KBM-7 (cell line): ENCODE measurements around the gene CHTOP.
"Not testable (repeated sequence)": the region's sequence is repeated elsewhere in the genome, so short reads cannot be mapped to it uniquely, and the experiment has no call there.

ENCODE experiments used
- DNase-seq: peaks from one replicate; pipeline ENCODE4 v3.0.0-alpha.2; 2015
- in situ Hi-C: fragments of 300-500 bp; cut with MboI; formaldehyde crosslinking; loops from 2 replicates; pipeline ENCODE4 v1.14.3; 2020; ENCODE audit warnings: low sequenced_read_pairs, low pct_unique_long_range_greater_than_20kb, mixed read lengths

The CHTOP gene

DNA sequence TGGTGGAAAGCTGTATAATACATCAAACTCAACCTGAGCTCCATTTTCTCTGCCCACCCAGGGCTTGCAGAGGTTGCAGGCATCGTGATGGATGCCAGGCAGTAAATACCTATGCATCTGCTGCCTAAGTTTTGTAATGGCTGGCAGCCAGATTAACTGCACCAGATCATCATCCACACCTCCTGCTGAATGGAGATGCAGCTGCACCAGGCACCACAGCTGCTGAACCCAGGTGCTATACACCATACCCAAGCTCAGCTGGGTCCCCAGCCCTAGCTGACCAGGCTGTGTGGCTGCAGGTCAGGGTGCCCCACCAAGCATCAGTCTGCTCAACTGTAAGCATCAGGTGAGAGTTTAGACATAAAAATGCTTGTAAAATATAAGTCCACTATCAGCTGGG, 17.9 kb downstream of the CHTOP start:
- in situ Hi-C loops: no loop called here
- no peak for DNase-seq

DNA sequence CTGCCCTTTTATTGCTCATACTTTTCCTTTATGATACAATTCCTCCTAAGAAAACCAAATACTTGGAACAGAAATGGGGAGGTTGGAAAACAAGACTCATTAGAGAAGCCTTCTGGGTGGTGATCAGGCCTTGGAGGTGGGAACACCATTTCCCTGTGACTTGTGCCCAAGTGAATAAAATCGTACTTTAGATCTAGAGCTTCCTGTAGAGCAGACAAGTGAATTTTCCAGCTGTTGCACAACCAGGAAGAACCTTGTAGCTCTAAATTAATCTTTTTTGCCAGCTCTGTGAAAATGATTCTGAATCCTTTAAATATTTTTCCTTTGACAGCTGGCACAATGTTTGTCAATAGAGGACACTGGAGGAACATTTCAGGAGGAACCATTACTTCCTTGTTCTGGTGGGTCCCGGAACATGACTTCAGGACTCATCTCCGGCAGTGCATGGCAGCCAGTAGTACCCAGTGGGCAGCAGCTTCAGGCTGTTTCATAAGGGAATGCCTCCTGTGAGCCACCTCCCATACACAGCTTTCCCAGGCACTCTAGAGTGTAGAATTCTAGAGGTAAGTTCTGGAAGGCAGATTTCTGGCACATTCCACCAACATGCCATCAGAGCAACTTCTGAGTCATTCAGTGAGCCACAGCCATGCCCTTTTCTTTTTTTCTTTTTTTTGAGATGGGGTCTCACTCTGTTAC, 19.1 kb downstream of the CHTOP start:
- in situ Hi-C loops: no loop called here
- no peak for DNase-seq

GRCh38 chr1:153655333-153655732, 21.5 kb downstream of the CHTOP start:
- in situ Hi-C loops: no loop called here
- DNase-seq: no peak

GRCh38 chr1:153658400-153659174, 24.7 kb downstream of the CHTOP start, which contains the start of gene SNAPIN:
Gene SNAPIN, plus strand, starts transcription at chr1:153658703. Its CDS starts 41 bp downstream, at chr1:153658744.
- DNase-seq: peak; percentile 93
- in situ Hi-C loops: no loop called here

- DNase-seq: no peak
- in situ Hi-C loops: no loop called here
Measured at GRCh38 chr1:153659175-153659534, 25.3 kb downstream of the CHTOP start.

DNA sequence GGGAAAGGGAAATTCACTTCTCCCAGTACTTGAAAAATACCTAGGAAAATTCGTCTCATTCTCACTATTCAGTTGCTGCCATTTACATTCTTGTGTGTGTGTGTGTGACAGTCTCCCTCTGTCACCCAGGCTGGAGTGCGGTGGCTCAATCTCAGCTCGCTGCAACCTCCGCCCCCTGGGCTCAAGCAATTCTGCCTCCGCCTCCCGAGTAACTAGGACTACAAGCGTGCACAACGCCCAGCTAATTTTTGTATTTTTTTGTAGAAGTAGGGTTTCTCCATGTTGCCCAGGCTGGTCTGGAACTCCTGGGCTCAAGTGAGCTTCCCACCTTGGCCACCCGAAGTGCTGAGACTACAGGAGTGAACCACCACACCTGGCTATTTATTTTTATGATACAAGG, 25.8 kb downstream of the CHTOP start:
- in situ Hi-C loops: no loop called here
- no peak for DNase-seq

DNA sequence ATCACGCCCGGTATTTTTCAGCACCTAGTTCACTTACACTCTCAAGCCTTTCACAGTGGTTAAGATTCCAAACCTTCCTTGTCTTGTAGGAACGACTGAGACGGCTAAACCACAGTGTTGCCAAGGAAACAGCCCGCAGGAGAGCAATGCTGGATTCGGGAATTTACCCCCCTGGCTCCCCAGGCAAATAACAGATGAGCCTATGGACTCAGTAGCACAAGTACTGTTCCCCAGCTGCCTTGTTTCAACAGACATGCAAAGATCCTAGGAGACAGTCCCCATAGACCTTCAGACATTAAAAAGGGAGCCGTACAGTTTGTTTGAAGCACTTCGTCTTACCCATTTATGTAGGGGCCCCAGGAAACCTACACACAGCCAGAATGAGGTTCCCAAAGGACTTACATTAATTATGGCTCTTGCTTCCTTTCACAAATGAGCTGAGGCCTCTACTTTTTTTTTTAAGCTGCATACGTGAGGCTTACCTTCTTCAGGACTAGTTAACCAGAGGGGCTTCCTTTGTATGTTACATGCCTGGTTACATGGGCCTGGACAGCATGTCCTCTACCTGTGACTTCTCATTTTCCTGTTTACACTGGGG, 27.3 kb downstream of the CHTOP start:
- in situ Hi-C loops: no loop called here

GRCh38 chr1:153662269-153662668, 28.4 kb downstream of the CHTOP start:
- in situ Hi-C loops: no loop called here
- DNase-seq: no peak

More for the DNA sequence above, 27.3 kb downstream of the CHTOP start:
- no peak for DNase-seq

DNA sequence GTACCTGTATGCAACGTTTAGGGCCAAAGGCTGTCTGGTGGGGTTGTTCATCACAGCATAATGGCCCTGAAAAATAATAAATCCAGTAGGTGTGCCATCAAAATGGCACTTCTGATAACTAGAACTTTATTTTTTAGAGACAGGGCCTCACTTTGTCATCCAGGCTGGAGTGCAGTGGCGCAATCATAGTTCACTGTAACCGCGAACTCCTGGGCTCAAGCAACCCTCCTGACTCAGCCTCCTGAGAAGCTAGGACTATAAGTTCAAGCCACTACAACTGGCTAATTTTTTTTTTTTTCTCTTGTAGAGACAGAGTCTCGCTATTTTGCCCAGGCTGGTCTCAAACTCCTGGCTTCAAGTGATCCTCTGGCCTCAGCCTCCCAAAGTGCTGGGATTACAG, 29.3 kb downstream of the CHTOP start:
- no peak for DNase-seq
- in situ Hi-C loops: no loop called here

GRCh38 chr1:153667439-153667838, 33.6 kb downstream of the CHTOP start:
- in situ Hi-C loops: no loop called here
- DNase-seq: no peak

DNA sequence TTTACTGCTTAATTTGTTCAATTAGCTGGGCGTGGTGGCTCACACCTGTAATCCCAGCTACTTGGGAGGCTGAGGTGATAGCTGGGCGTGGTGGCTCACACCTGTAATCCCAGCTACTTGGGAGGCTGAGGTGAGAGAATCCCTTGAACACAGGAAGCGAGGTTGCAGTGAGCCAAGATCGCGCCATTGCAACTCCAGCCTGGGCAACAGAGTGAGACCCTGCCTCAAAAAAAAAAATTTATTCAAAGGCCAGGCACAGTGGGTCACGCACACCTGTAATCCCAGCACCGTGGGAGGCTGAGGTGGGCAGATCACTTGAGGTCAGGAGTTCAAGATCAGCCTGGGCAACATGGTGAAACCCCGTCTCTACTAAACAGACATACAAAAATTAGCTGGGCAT, 34.8 kb downstream of the CHTOP start:
- DNase-seq, in situ Hi-C loops: not testable (repeated sequence)

- no peak for DNase-seq
- in situ Hi-C loops: no loop called here
Measured at GRCh38 chr1:153669606-153670005, 35.7 kb downstream of the CHTOP start.

DNA sequence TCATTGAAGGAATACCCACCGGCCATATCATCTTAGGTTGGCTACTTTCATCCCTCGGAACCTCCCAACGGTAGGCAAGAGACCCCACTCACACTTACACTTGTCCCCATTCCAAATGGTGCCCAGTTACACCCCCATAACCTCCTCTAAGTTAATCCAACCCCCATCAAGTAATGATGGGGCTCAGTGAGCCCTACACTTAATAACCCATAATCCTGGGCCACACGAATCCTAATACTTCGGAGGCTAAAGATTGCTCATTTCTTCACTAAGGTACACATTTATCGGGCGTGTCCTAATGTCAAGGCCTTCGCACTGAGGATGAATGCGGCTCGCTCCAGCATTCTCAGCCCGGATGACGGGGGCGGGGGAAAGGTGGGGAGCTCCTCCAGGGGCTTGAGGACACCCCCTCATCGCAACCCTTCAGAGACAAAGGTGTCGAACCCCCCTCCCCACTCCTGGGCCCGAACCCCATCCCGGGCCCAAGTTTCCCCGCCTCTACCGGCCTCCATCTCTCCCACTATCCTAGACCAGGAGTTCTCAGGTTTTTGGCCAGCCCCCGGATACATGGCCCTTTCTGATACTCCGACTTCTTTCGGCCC, 36.5 kb downstream of the CHTOP start:
- in situ Hi-C loops: no loop called here

GRCh38 chr1:153670859-153671627, 37.2 kb downstream of the CHTOP start, which contains the start of gene ILF2:
Gene ILF2, minus strand, starts transcription at chr1:153670993. Its CDS starts 71 bp downstream, at chr1:153670922.
- in situ Hi-C loops: no loop called here
- DNase-seq: peak; percentile 100

More for the DNA sequence above, 36.5 kb downstream of the CHTOP start:
- DNase-seq: no peak

DNA sequence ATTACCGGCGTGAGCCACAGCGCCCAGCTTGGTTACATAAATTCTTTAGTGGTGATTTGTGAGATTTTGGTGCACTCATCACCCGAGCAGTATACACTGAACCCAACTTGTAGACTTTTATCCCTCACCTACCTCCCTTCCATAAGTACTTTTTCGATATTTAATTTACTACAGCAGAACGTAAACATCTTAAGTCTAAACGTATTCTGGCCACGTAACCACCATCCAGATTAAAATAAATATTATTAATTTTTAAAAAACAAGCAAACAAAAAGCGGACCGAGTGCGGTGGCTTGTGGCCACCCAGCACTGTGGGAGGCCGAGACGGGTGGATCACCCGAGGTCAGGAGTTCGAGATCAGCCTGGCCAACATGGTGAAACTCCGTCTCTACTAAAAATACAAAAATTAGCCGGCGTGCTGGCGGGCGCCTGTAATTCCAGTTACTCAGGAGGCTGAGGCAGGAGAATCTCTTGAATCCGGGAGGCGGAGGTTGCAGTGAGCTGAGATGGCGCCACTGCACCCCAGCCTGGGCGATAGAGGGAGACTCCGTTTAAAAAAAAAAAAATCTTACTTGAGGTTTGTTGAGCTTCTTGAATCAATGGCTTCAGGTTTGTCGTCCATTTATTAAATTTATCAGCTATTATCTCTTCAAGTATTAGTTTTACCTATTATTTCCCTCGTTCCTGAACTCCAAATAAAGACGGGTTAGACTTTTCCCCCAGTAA, 37.9 kb downstream of the CHTOP start:
- in situ Hi-C loops: not testable (repeated sequence)
- peak; percentile 84 for DNase-seq

DNA sequence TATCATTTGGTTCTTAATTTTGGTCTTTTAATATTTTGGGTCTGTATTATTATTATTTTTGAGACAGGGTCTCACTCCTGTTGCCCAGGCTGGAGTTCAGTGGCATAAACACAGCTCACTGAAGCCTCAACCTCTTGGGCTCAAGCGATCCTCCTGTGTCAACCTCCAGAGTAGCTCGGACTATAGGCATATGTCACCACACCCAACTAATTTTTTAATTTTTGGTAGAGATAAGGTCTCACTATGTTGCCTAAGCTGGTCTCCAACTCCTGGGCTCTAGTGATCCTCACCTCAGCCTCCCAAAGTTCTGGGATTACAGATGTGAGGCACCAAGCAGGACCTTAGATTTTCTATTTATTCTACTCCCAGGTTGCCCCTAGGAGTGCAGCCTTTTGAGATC, 39.6 kb downstream of the CHTOP start:
- in situ Hi-C loops: no loop called here
- no peak for DNase-seq

GRCh38 chr1:153677718-153678518, 44.1 kb downstream of the CHTOP start:
- DNase-seq: peak; percentile 55
- in situ Hi-C loops: no loop called here
